GM12878 (cell line): Measurements from ENCODE around the gene NPS.

Source experiments
- CHD2 ChIP-seq: IDR thresholded peaks from 2 replicates; pipeline ENCODE4 v1.6.1; 2011; ENCODE audit warnings: low read depth, low read length, improper control_type of control experiment, borderline replicate concordance
- CTCF ChIP-seq, 3 experiments: IDR thresholded peaks in 2 of 3; conservative IDR thresholded peaks in 1 of 3; 2 replicates each; pipeline ENCODE4 v1.5.1; 2011; ENCODE audit warnings: low read depth in 3 of 3, low read length in 3 of 3, mild to moderate bottlenecking in 3 of 3, control low read depth in 2 of 3, moderate library complexity in 2 of 3, inconsistent platforms in 1 of 3, mixed read lengths in 1 of 3; ENCODE audit not compliant: control insufficient read depth in 2 of 3, insufficient read depth in 1 of 3; ENCODE audit errors: extremely low read depth in 1 of 3
- PML ChIP-seq: IDR thresholded peaks from 2 replicates; pipeline ENCODE4 v1.6.1; 2012; ENCODE audit warnings: low read length, inconsistent platforms
- POLR2A ChIP-seq: IDR thresholded peaks from 2 replicates; pipeline ENCODE4 v1.6.1; 2011; ENCODE audit warnings: low read depth, mild to moderate bottlenecking, low read length

GRCh38 chr10:127506094-127506493, 43.0 kb upstream of the NPS start:
- TF ChIP-seq CTCF (IDR thresholded peaks at IDR 0.05 in 2 of 3, conservative IDR thresholded peaks at IDR 0.05 in 1 of 3; ENCODE audit: control insufficient read depth in 2 of 3, extremely low read depth in 1 of 3, insufficient read depth in 1 of 3, low read depth in 3 of 3, low read length in 3 of 3) (no peak), POLR2A (no peak), CHD2 (no peak), PML (no peak)
